Peyer's patch (tissue), 4 donors: ENCODE measurements around the gene TDRD9.

Experiments used
- CTCF ChIP-seq, 6 experiments: fragments of 450-650 bp in 4 of 6; fragments of 200-600 bp in 2 of 6; sonication (generic) in 1 of 6; IDR thresholded peaks; one replicate each; pipeline ENCODE4 v1.5.1; 2017 to 2019; ENCODE audit warnings: antibody characterized with exemption in 6 of 6, mild to moderate bottlenecking in 3 of 6, moderate library complexity in 1 of 6
- POLR2A ChIP-seq, 2 donors: fragments of 450-650 bp; IDR thresholded peaks; one replicate each; pipeline ENCODE4 v1.5.1; 2017; ENCODE audit warnings: antibody characterized with exemption in 2 of 2, mild to moderate bottlenecking in 2 of 2, moderate library complexity in 2 of 2

GRCh38 chr14:104044016-104044415 is 115.8 kb downstream of the TDRD9 start:
- TF ChIP-seq CTCF (IDR thresholded peaks at IDR 0.05) (no peak), POLR2A (IDR thresholded peaks at IDR 0.05) (no peak)
